Left colon (tissue), 2 donors: ENCODE results near the gene PHLDA3. TPM values are rescaled to one million over a fixed set of nuclear protein-coding genes. Genes with fewer than 3 reads are reported as not detected.
A peak's percentile ranks its signal among the peaks of the same experiment; 100 is the strongest.
"Not testable (repeated sequence)": the region's sequence is repeated elsewhere in the genome, so short reads cannot be mapped to it uniquely, and the experiment has no call there.

ENCODE experiments used
- ATAC-seq: fragments of 200-7000 bp; cut with Tn5 transposase; one replicate; pipeline ENCODE4 v1.9.1; 2020; ENCODE audit warnings: mild to moderate bottlenecking, moderate library complexity
- DNase-seq, 2 donors: peaks; one replicate each; pipeline ENCODE4 v3.0.0-alpha.2; 2020
- intact Hi-C, 2 donors: fragments of 100-400 bp; cut with DNase I in 1 of 2; cut with micrococcal nuclease in 1 of 2; formaldehyde crosslinking; loops; one replicate each; pipeline versions ENCODE4 v1.11.2 to v1.14.0; 2022; cut with DNase I, micrococcal nuclease
- total RNA-seq, 2 donors: library from RNA; stranded (reverse); fragmentation: NEBNext Ultra II Directional; extraction: Animal tissue kit (Norgen Biotek cat#: 25700); gene quantifications; one replicate each; pipeline ENCODE4 v1.2.1, GENCODE V29; 2021
- donor health status: DM: no; HTN: no; CAD: no.
- donor health status: DM: yes; HTN: yes; CAD: no.

PHLDA3 gene
- total RNA-seq, 2 donors from 2014 or later, result 13.1 to 19.3 TPM

DNA sequence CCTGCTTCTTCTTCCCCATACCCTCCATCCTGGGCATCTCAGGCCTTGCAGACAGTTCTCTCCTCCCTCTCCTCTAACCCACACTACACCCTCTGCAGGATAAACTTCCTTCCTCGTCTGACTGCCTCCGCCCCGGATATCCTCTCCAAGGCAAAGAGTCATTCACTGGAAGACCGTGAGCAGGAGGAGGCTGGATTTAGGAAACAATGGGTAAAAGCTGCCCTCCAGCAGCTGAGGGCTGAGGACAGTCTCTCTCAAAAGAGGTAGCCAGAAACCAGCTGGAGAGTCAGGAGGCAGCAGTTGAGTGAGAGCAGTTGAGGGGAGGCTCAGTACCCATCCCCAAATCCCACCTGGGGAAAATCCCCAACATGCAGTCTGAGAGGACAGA, 36.5 kb upstream of the PHLDA3 start:
- ATAC-seq (peak; percentile 62), DNase-seq (peak in 1 of 2 donors; percentile 43)
- intact Hi-C loops, result no loop called here

- ATAC-seq (peak; percentile 7), DNase-seq (no peak)
- intact Hi-C loops, result no loop called here
Observed at GRCh38 chr1:201504799-201505502, 36.0 kb upstream of the PHLDA3 start.

DNA sequence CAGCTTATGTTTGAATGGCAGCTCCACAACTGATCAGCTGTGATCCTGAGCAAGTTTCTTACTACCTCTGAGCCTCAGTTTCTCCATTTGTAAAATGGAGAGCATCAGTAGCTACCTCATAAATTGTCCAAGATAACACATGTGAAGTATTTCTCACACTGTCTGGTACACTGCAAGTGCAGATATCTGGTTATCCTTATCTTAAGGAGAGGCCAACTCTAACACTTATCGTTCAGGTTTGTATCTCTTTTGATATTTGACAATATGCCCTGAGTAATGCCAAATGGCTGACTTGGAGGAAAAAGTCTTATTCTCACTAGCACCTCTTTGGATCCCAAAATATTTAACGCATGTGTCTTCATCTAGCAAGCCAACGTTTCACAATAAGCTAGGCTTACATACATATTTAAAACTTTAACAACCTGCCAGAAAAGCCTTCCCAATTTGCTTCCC, 35.2 kb upstream of the PHLDA3 start:
- DNase-seq (no peak), ATAC-seq (no peak)
- intact Hi-C loops, result no loop called here

- DNase-seq (no peak), ATAC-seq (no peak)
- intact Hi-C loops, result no loop called here
Observed at GRCh38 chr1:201503397-201504176, 34.6 kb upstream of the PHLDA3 start.

GRCh38 chr1:201502511-201502857, 33.5 kb upstream of the PHLDA3 start:
- intact Hi-C loops, result no loop called here
- ATAC-seq, result no peak
- DNase-seq, result no peak

- DNase-seq, result no peak
- ATAC-seq, result no peak
- intact Hi-C loops, result no loop called here
Observed at GRCh38 chr1:201501812-201502510, 33.0 kb upstream of the PHLDA3 start.

- DNase-seq (peak in 1 of 2 donors; percentile 67), ATAC-seq (no peak)
- intact Hi-C loops, result no loop called here
Observed at GRCh38 chr1:201501144-201501543, 32.2 kb upstream of the PHLDA3 start.

- intact Hi-C loops, result no loop called here
- ATAC-seq, result no peak
- DNase-seq, result no peak
Observed at GRCh38 chr1:201500670-201501120, 31.7 kb upstream of the PHLDA3 start.

GRCh38 chr1:201499795-201500669, 31.0 kb upstream of the PHLDA3 start:
- intact Hi-C loops, result no loop called here

GRCh38 chr1:201499191-201499590, 30.2 kb upstream of the PHLDA3 start:
- intact Hi-C loops, result no loop called here
- DNase-seq (no peak), ATAC-seq (no peak)

More at GRCh38 chr1:201499795-201500669, 31.0 kb upstream of the PHLDA3 start:
- DNase-seq (no peak), ATAC-seq (no peak)

DNA sequence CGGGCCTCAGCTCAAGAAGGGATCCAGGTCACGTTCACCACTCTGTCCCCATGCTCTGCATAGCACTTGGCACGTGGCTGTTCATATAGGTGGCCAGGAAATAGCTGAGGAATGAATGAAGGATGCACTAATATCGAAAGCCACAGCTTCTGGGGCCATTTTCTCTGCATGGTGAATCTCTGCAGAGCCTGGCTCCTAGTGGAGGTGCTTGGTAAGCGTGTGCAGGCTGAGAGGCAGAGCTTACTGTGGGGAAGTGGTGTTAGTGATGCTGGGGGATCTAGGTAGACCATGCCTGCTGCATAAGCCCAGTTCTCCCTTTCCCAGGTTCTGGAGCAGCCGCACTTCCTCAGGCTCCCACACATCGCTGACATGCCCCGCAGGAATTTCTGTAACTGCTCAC, 29.6 kb upstream of the PHLDA3 start:
- intact Hi-C loops, result no loop called here
- ATAC-seq (no peak), DNase-seq (no peak)

DNA sequence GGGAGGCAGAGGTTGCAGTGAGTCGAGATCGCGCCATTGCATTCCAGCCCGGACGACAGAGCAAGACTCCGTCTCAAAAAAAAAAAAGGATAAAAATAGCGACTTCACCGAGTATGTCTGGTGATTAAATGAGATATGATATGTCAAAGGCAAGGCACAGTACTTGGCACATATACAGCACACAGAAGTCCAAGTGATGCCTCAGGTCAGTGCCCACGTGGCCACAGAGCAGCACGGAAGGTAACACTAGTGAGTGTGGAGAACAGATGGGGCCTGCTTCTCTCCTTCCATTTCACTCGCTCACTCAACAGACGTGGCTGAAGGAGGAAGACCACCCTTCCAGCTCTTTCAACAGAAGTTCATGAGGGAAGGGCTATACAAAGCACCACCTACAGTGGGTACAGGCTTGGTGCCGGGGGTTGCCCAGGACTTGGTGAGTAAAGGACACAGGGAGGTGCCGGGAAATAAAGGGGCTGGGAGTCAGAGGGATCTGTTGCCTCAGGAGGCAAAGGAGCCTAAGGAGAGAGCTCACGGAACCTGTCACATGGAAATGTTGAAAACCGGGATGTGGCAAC, 29.0 kb upstream of the PHLDA3 start:
- intact Hi-C loops, result no loop called here
- DNase-seq (no peak), ATAC-seq (no peak)

GRCh38 chr1:201496296-201496690, 27.3 kb upstream of the PHLDA3 start:
- intact Hi-C loops, result no loop called here
- no peak for DNase-seq
- ATAC-seq, result no peak

GRCh38 chr1:201495551-201496295, 26.7 kb upstream of the PHLDA3 start:
- intact Hi-C loops, result no loop called here
- peak; percentile 34 to 78 for DNase-seq
- ATAC-seq, result peak; percentile 38

- DNase-seq (no peak), ATAC-seq (no peak)
- intact Hi-C loops, result no loop called here
Observed at GRCh38 chr1:201493757-201494617, 25.0 kb upstream of the PHLDA3 start.

- intact Hi-C loops, ATAC-seq, DNase-seq: not testable (repeated sequence)
Observed at GRCh38 chr1:201493026-201493656, 24.2 kb upstream of the PHLDA3 start.
